Heart right ventricle (tissue), 16 donors: ENCODE data around the gene LRRC52. TPM values are rescaled to one million over a fixed set of nuclear protein-coding genes. Genes with fewer than 3 reads are reported as not detected.

Source experiments
- ATAC-seq, 8 donors: fragments of 200-7000 bp; cut with Tn5 transposase; one replicate each; pipeline ENCODE4 v1.9.1; 2020; ENCODE audit warnings: mild to moderate bottlenecking in 8 of 8, moderate library complexity in 8 of 8, moderate number of reproducible peaks in 1 of 8
- DNase-seq, 2 donors: peaks; one replicate each; pipeline ENCODE4 v3.0.0-alpha.2; 2020
- H3K27ac ChIP-seq, 10 donors: fragments of 200-600 bp; sonication (generic) in 2 of 10; one replicate each; pipeline versions ENCODE4 v1.5.0 to v1.8.0; 2020 to 2022; ENCODE audit warnings: mild to moderate bottlenecking in 3 of 10
- H3K27me3 ChIP-seq, 7 donors: fragments of 200-600 bp; one replicate each; pipeline ENCODE4 v1.8.0; 2021 to 2022; ENCODE audit warnings: mild to moderate bottlenecking in 2 of 7
- H3K36me3 ChIP-seq, 9 donors: fragments of 200-600 bp; sonication (generic) in 1 of 9; one replicate each; pipeline versions ENCODE4 v1.5.0 to v1.8.0; 2020 to 2022; ENCODE audit warnings: mild to moderate bottlenecking in 2 of 9
- H3K4me1 ChIP-seq, 9 donors: fragments of 200-600 bp; sonication (generic) in 1 of 9; one replicate each; pipeline versions ENCODE4 v1.5.0 to v1.8.0; 2020 to 2022; ENCODE audit warnings: mild to moderate bottlenecking in 4 of 9
- H3K4me3 ChIP-seq, 10 donors: fragments of 200-600 bp; sonication (generic) in 2 of 10; one replicate each; pipeline versions ENCODE4 v1.5.0 to v1.8.0; 2020 to 2022; ENCODE audit warnings: mild to moderate bottlenecking in 7 of 10, moderate library complexity in 2 of 10
- H3K9me3 ChIP-seq, 11 donors: fragments of 200-600 bp in 10 of 11; sonication (generic) in 2 of 11; one replicate each; pipeline versions ENCODE4 v1.5.0 to v1.8.0; 2013 to 2022; ENCODE audit warnings: mild to moderate bottlenecking in 2 of 11, control low read depth in 1 of 11, moderate library complexity in 1 of 11
- WGBS, 2 donors: extraction: QIAGEN DNeasy Blood & Tissue Kit; methylation state at CpG; one replicate each; pipeline ENCODE4 v1.1.7; 2013; ENCODE audit warnings: inconsistent platforms in 1 of 2; 5-methylcytosine and 5-hydroxymethylcytosine counted together
- intact Hi-C, 10 donors: fragments of 100-400 bp; cut with DNase I; formaldehyde crosslinking; loops; one replicate each; pipeline versions ENCODE4 v1.11.1 to v1.14.2; 2022
- polyA plus RNA-seq, 2 donors: library from polyadenylated mRNA; stranded (reverse); fragments of 200-250 nt; gene quantifications; one replicate each; pipeline ENCODE4 v1.2.3, GENCODE V29; 2013
- total RNA-seq, 10 donors: library from RNA; stranded (reverse); fragmentation: NEBNext Ultra II Directional in 3 of 10; extraction: Animal tissue kit (Norgen Biotek cat#: 25700) in 3 of 10; gene quantifications; one replicate each; pipeline versions ENCODE4 v1.2.1 to v1.2.4, GENCODE V29; 2021 to 2023
- TF ChIP-seq, protein P1 (sequence below), 9 donors: fragments of 200-600 bp; sonication (generic) in 2 of 9; IDR thresholded peaks; one replicate each; pipeline versions ENCODE4 v1.5.0 to v1.8.0; 2021 to 2022; ENCODE audit warnings: antibody characterized with exemption in 9 of 9, mild to moderate bottlenecking in 5 of 9, moderate library complexity in 1 of 9
- donor health status: Arrhythmogenic right ventricular cardiomyopathy.
- donor health status: ischemic (EF 13 %, LVEDD 7.1; RV severe dilation, severe dysfunction).
- donor health status: healthy with polysubstance abuse.
- donor health status: DM: no; HTN: yes; CAD: no.
- donor health status: DM: no; HTN: no; CAD: no.
- donor health status: ischemic (EF 25% LVEDD 6.9; RV normal size, moderate dysfunction).
- donor health status: ischemic (EF 25% LVEDD 5.7; RV mildly dilated, moderate dysfunction).
- donor health status: healthy.
- donor health status: DM: yes; HTN: yes; CAD: no.
- donor health status: Ischemic cardiomyopathy.
- donor health status: ischemic (EF 35%, LVEDD 5.7; RV mildly dilated, moderate dysfunction).
- donor health status: nonischemic (EF 11% LVEDD 7.7; RV severe dilation, severe dysfunction).
- donor health status: DM: yes; HTN: yes; CAD: no.
- donor health status: PGD.
- donor health status: ischemic (EF 29% LVEDD 5.4; RV normal size, mild dysfunction).
- donor health status: nonischemic (EF 23%, LVEDD 6.1; RV moderate dilation, normal function).

Gene LRRC52
- total and polyA plus RNA-seq, 12 donors: 0.16 to 1.6 (median 0.55) TPM; not detected in 3

DNA sequence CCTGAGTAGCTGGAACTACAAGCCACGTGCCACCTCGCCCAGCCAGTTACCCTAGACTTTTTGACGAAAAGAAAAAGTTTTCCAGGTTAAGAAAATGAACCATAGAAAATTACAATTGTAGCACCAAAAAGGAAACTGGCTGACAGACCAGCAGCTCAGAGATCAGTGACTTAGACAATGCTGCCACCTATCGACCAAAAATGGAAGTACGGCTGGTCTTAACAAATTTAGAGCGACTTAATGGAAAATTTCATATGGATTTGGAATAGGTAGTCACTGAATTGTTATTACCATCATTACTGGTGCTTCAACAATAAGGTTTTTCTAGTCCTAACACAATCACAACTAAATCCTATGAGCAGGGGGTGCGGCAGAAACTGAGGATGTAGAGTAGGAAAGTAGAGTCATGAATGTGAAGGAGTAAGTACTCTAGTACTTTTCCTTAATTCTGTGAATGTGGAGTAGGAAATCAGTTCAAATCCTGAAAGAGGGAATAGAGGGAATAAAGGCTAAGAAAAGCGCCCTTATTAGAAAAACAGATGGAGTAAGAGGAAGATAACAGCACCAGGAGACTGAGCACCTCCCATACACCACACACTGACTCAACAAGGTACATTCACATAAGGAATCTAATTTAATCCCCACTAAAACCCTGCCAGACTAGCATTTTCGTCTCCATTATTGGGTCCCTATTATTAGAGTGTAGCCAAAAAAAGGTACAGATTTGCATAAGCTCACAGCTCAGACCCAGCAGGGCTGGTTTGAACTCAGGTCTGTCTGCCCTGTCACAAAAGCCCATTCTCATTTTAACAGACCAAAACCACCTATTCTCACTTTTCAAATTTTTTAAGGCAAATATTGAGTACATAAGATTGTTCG, 49.4 kb downstream of the LRRC52 start:
- TF ChIP-seq, protein P1, sequence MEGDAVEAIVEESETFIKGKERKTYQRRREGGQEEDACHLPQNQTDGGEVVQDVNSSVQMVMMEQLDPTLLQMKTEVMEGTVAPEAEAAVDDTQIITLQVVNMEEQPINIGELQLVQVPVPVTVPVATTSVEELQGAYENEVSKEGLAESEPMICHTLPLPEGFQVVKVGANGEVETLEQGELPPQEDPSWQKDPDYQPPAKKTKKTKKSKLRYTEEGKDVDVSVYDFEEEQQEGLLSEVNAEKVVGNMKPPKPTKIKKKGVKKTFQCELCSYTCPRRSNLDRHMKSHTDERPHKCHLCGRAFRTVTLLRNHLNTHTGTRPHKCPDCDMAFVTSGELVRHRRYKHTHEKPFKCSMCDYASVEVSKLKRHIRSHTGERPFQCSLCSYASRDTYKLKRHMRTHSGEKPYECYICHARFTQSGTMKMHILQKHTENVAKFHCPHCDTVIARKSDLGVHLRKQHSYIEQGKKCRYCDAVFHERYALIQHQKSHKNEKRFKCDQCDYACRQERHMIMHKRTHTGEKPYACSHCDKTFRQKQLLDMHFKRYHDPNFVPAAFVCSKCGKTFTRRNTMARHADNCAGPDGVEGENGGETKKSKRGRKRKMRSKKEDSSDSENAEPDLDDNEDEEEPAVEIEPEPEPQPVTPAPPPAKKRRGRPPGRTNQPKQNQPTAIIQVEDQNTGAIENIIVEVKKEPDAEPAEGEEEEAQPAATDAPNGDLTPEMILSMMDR (IDR thresholded peaks at IDR 0.05): peak; percentile 90 to 97 (median 94)
- intact Hi-C loops: loop anchor here (1.0 to 10.0 kb wide), 11 partner anchors 98 to 448 kb away; no protein-coding TSS in a partner anchor
- ATAC-seq: peak in 7 of 8 donors; percentile 32 to 72 (median 47)
- Histone ChIP-seq H3K9me3 (no peaks in the 10 kb centered on the region), H3K4me1 (peaks cover 0 to 12% (median 6%) of the 10 kb centered on the region in 9 donors), H3K4me3 (no peak overlapping the region), H3K27ac (no peak overlapping the region), H3K36me3 (no peaks in the 10 kb centered on the region), H3K27me3 (peaks cover 0 to 82% (median 14%) of the 10 kb centered on the region in 7 donors)
- 1 to 5% methylated on average over 10 of the region's 10 CpGs for WGBS, 2 donors
- DNase-seq: peak in 1 of 2 donors; percentile 77

DNA sequence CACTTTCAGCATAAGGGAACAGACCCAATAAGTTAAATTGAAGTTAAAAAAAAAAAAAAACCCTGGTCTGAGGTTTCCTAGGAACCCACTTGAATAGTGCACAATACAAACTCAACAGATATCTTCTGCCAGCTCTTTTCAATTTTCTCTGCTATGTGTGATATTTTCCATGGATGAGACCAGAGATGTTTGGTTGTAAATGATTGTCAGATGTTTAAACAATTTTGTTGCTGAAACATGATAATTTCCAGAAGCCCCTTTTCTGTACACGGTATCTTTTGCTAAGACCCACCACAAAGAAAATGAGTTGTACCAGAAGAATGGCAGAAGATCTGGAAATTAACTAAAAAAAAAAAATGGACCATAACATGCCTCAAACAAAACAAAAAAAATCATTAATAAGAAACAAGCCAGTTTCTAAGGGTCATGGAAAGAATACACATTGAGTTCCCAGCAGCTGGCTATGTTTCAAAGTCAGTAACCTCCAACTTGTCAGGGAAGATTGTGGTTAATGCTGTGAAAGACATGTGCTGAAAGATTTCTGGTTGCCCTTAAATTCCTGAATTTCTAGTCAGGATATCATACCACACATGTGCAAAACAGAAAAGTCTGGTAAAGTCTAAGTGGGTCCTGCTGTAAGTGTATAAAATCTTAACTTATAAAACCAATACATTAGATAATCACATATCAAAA, 51.6 kb downstream of the LRRC52 start:
- intact Hi-C loops: loop anchor here in 4 of 10 donors (5.0 to 10.0 kb wide), 4 partner anchors 101 to 451 kb away; partner anchors contain the start of gene TMCO1 (in 1 of the 4)
- no peaks in the 10 kb centered on the region for H3K36me3 ChIP-seq
- no peak overlapping the region for H3K27ac ChIP-seq
- H3K27me3 ChIP-seq: peaks cover 0 to 62% (median 14%) of the 10 kb centered on the region in 7 donors
- TF ChIP-seq, protein P1 (IDR thresholded peaks at IDR 0.05): no peak
- H3K4me1 ChIP-seq: peaks cover 0 to 22% (median 6%) of the 10 kb centered on the region in 9 donors
- ATAC-seq (no peak), DNase-seq (no peak)
- H3K9me3 ChIP-seq: no peaks in the 10 kb centered on the region
- WGBS, 2 donors: 58 to 68% methylated on average over 1 of the region's 1 CpG
- no peak overlapping the region for H3K4me3 ChIP-seq

DNA sequence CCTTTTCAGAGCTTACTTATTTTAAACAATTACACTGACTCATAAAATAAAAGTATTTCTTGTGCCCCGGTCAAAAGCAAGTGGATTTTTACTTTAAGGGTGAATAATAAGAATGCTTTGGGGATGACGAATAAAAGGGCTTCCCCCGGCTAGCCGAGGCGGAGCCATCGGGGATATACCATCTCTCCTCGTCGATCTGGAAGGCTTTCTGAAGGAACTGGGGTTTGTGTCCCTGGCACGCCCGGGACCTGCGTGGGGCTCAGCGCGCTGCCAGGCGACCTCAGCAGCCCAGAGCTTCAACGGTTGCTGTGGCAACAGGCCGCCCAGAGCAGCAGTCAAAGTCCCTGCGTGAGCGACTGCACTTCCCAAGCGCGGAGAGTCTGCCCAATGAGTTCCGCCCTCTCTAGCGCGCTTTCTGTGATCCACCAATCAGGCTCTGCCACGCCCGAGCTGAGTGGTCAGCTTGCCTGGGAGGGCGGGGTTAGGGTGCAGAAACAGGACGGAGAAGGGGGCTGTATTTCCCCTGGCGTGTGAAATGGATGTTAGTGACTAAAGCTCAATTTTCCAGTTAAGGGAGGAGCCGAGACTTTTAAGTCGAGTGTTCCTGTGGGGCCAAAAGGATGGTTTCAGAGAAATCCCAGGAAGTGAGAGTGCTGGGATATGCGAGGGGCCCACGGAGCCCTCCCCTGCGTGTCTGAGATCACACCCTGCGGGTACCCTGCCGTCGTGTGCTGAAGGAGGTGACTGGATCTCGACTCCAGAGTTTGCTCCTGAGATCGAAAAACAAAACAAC, 54.3 kb downstream of the LRRC52 start:
- DNase-seq: peak; percentile 96 to 97
- H3K27ac ChIP-seq: peak overlapping the region in 9 of 10 donors; percentile 46 to 82 (median 65)
- H3K27me3 ChIP-seq: peaks cover 0 to 43% (median 14%) of the 10 kb centered on the region in 7 donors
- H3K9me3 ChIP-seq: no peaks in the 10 kb centered on the region
- TF ChIP-seq, protein P1 (IDR thresholded peaks at IDR 0.05): no peak
- H3K4me1 ChIP-seq: peaks cover 0 to 28% (median 6%) of the 10 kb centered on the region in 9 donors
- 1% methylated on average over 38 of the region's 38 CpGs for WGBS, 2 donors
- peak overlapping the region; percentile 19 to 77 (median 63) for H3K4me3 ChIP-seq
- ATAC-seq: peak; percentile 99 to 100 (median 99)
- intact Hi-C loops: loop anchor here in 5 of 10 donors (2.0 to 10.0 kb wide), 6 partner anchors 33 to 453 kb away; partner anchors contain the start of genes MGST3 (in 1 of the 5) and TMCO1 (in 1 of the 5)
- no peaks in the 10 kb centered on the region for H3K36me3 ChIP-seq
